Stimulated activated CD4-positive, alpha-beta T cell treated with anti-CD3 and anti-CD28 coated beads, Interleukin-15, amount 100 ng/mL, for 1 hour (primary cell): Measurements from ENCODE around the gene CT45A2.
"Not testable (repeated sequence)": the region's sequence is repeated elsewhere in the genome, so short reads cannot be mapped to it uniquely, and the experiment has no call there.

Source experiments
- DNase-seq, 2 donors: peaks; one replicate each; pipeline ENCODE4 v3.0.0-alpha.2; 2020; ENCODE audit warnings: low read depth in 1 of 2, low spot score in 1 of 2

CT45A2 gene

GRCh38 chrX:135819912-135820311 is at the start of gene CT45A2:
CT45A2 (minus strand) TSS chrX:135820012; CDS start chrX:135816265, 3,747 bp downstream.
- not testable (repeated sequence) for DNase-seq

GRCh38 chrX:135854438-135854837 is 34.6 kb upstream of the CT45A2 start, which contains the start of gene CT45A8:
CT45A8 (minus strand) TSS chrX:135854538; CDS start chrX:135850783, 3,755 bp downstream.
- not testable (repeated sequence) for DNase-seq

GRCh38 chrX:135837180-135837579 is 17.4 kb upstream of the CT45A2 start, which contains the start of gene CT45A7:
CT45A7 (minus strand) TSS chrX:135837280; CDS start chrX:135833533, 3,747 bp downstream.
- DNase-seq = not testable (repeated sequence)

- DNase-seq = not testable (repeated sequence)
These were observed 17.1 kb downstream of the CT45A2 start, which contains the start of gene CT45A6 for GRCh38 chrX:135802687-135803086. CT45A6 (minus strand) TSS chrX:135802787; CDS start chrX:135798993, 3,794 bp downstream.

GRCh38 chrX:135785403-135785802 is 34.4 kb downstream of the CT45A2 start, which contains the start of gene CT45A5:
CT45A5 (minus strand) TSS chrX:135785503; CDS start chrX:135781729, 3,774 bp downstream.
- not testable (repeated sequence) for DNase-seq

- not testable (repeated sequence) for DNase-seq
These were observed 51.7 kb downstream of the CT45A2 start, which contains the start of gene CT45A3 for GRCh38 chrX:135768091-135768490. CT45A3 (minus strand) TSS chrX:135768191; CDS start chrX:135764444, 3,747 bp downstream.
